Neural progenitor cell (in vitro differentiated cells): Measurements from ENCODE around the gene TCF4. TPM values are rescaled to one million over a fixed set of nuclear protein-coding genes. Genes with fewer than 3 reads are reported as not detected.

Experiments
- DNase-seq: peaks from one replicate; pipeline ENCODE4 v3.0.0-alpha.2; 2016; ENCODE audit warnings: low spot score
- H2AFZ ChIP-seq: fragments of 200-600 bp; sonication (generic); replicated peaks from 2 replicates; pipeline ENCODE4 v1.6.1; 2016; ENCODE audit warnings: antibody characterized with exemption
- H3F3A ChIP-seq: fragments of 200-600 bp; sonication (generic); 2 replicates; pipeline ENCODE4 v1.6.1; 2016; ENCODE audit warnings: antibody characterized with exemption, low read depth
- H3K27ac ChIP-seq: fragments of 200-600 bp; sonication (generic); 2 replicates; pipeline ENCODE4 v1.5.1; 2016; ENCODE audit warnings: mild to moderate bottlenecking
- H3K27me3 ChIP-seq: fragments of 200-600 bp; sonication (generic); 2 replicates; pipeline ENCODE4 v1.6.1; 2016; ENCODE audit warnings: mild to moderate bottlenecking, moderate library complexity
- H3K36me3 ChIP-seq: fragments of 200-600 bp; sonication (generic); 2 replicates; pipeline ENCODE4 v1.5.1; 2016
- H3K4me1 ChIP-seq: fragments of 200-600 bp; sonication (generic); 2 replicates; pipeline ENCODE4 v1.6.1; 2016; ENCODE audit warnings: mixed run types
- H3K4me2 ChIP-seq: fragments of 200-600 bp; sonication (generic); 2 replicates; pipeline ENCODE4 v1.6.1; 2016
- H3K4me3 ChIP-seq: fragments of 200-600 bp; sonication (generic); 2 replicates; pipeline ENCODE4 v1.5.1; 2016
- H3K79me2 ChIP-seq: fragments of 200-600 bp; sonication (generic); 2 replicates; pipeline ENCODE4 v1.6.1; 2016; ENCODE audit warnings: low read depth
- H3K9ac ChIP-seq: fragments of 200-600 bp; sonication (generic); 2 replicates; pipeline ENCODE4 v1.6.1; 2016
- H3K9me3 ChIP-seq: fragments of 200-600 bp; sonication (generic); 2 replicates; pipeline ENCODE4 v1.5.1; 2016; ENCODE audit warnings: low read depth
- H4K20me1 ChIP-seq: fragments of 200-600 bp; sonication (generic); 2 replicates; pipeline ENCODE4 v1.6.1; 2016; ENCODE audit warnings: low read depth
- H3K27ac Mint-ChIP-seq: 3 replicates; pipeline ENCODE4 v1.8.0; 2021; ENCODE audit warnings: mixed read lengths
- H3K27me3 Mint-ChIP-seq: 2 replicates; pipeline ENCODE4 v1.8.0; 2022; ENCODE audit warnings: low read depth, mild to moderate bottlenecking, inconsistent platforms, moderate library complexity, mixed read lengths; ENCODE audit not compliant: insufficient read depth
- H3K36me3 Mint-ChIP-seq: 3 replicates; pipeline ENCODE4 v1.8.0; 2021; ENCODE audit warnings: mixed read lengths
- H3K4me1 Mint-ChIP-seq: 3 replicates; pipeline ENCODE4 v1.8.0; 2021; ENCODE audit warnings: mixed read lengths
- H3K4me3 Mint-ChIP-seq: 3 replicates; pipeline ENCODE4 v1.8.0; 2021; ENCODE audit warnings: mild to moderate bottlenecking, moderate library complexity, mixed read lengths
- H3K9me3 Mint-ChIP-seq: 3 replicates; pipeline ENCODE4 v1.8.0; 2020; ENCODE audit warnings: mixed read lengths
- CTCF ChIP-seq: fragments of 200-600 bp; sonication (generic); IDR thresholded peaks from 2 replicates; pipeline ENCODE4 v1.5.1; 2017; ENCODE audit warnings: antibody characterized with exemption, mild to moderate bottlenecking
- EZH2 ChIP-seq: fragments of 200-600 bp; sonication (generic); IDR thresholded peaks from 2 replicates; pipeline ENCODE4 v1.6.1; 2017; ENCODE audit warnings: antibody characterized with exemption, mild to moderate bottlenecking, moderate library complexity
- EZH2phosphoT487 ChIP-seq: fragments of 200-600 bp; sonication (generic); IDR thresholded peaks from 2 replicates; pipeline ENCODE4 v1.6.1; 2017; ENCODE audit warnings: antibody characterized with exemption
- total RNA-seq: library from RNA; depleted of rRNA; stranded (reverse); fragments of >200 nt; gene quantifications from 2 replicates; pipeline ENCODE4 v1.2.3, GENCODE V29; 2015; ENCODE audit warnings: low replicate concordance

The TCF4 gene
- total RNA-seq, 1 donor from 2014 or later = 161 TPM

DNA sequence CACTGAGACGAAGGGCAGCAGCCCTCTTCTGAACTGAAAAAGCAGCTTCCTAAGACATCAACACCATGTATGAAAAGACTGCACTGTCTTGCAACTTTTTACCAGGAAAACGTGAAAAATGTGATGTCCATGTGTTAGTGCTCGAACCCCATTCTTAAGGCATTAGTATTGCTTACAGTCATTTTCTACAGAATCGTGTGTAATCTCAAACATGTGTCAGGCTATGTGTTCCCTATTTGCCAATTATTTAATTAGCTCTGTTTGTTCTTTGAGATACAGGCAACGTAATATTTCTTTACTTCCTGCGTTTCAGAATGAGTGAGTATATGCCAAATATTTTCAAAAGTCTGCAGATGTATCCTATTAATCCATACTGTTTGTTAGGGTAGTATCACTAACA is 321.0 kb downstream of the TCF4 start:
- H3K4me1 ChIP-seq = peaks cover 19% of the 10 kb centered on the region
- Mint-ChIP-seq H3K27ac (no peak overlapping the region), H3K4me1 (peaks cover 24% of the 10 kb centered on the region), H3K4me3 (no peak overlapping the region), H3K36me3 (peaks cover 48% of the 10 kb centered on the region), H3K9me3 (no peaks in the 10 kb centered on the region), H3K27me3 (no peaks in the 10 kb centered on the region)
- H3K9me3 ChIP-seq = no peaks in the 10 kb centered on the region
- H4K20me1 ChIP-seq = peaks cover 6% of the 10 kb centered on the region
- H3K4me3 ChIP-seq = no peak overlapping the region
- peaks cover 9% of the 10 kb centered on the region for H3K36me3 ChIP-seq
- no peak overlapping the region for H2AFZ ChIP-seq
- no peak overlapping the region for H3K9ac ChIP-seq
- no peak for DNase-seq
- no peaks in the 10 kb centered on the region for H3K27me3 ChIP-seq
- H3K4me2 ChIP-seq = no peak overlapping the region
- TF ChIP-seq EZH2 (no peak), CTCF (no peak), EZH2phosphoT487 (no peak)
- peaks cover 15% of the 10 kb centered on the region for H3K79me2 ChIP-seq
- peaks cover 2% of the 10 kb centered on the region for H3F3A ChIP-seq
- H3K27ac ChIP-seq = no peak overlapping the region

DNA sequence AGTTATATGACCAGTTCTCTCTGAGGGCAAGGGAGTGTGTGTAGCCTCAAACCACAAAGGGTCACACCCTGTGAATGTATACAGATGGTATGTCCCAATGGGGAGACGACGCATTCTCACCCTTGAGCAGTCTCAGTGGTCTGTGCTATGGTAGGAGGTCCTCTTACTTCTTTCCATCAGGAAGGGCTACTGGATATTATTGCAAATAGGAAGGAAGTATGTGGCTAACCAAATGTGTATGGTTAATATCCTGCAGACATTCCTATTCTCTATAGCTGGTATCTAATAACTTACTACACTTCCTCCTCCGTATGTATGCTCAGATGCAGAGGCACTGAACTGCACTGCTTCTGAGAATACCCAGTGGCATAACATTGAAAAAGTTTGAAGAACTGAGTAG is 322.0 kb downstream of the TCF4 start:
- no peak overlapping the region for H3K27ac ChIP-seq
- no peaks in the 10 kb centered on the region for H3K9me3 ChIP-seq
- Mint-ChIP-seq H3K27ac (no peak overlapping the region), H3K36me3 (peaks cover 42% of the 10 kb centered on the region), H3K4me3 (no peak overlapping the region), H3K9me3 (no peaks in the 10 kb centered on the region), H3K4me1 (peaks cover 24% of the 10 kb centered on the region), H3K27me3 (no peaks in the 10 kb centered on the region)
- H4K20me1 ChIP-seq = peaks cover 6% of the 10 kb centered on the region
- peaks cover 2% of the 10 kb centered on the region for H3F3A ChIP-seq
- peaks cover 19% of the 10 kb centered on the region for H3K4me1 ChIP-seq
- H3K79me2 ChIP-seq = peaks cover 15% of the 10 kb centered on the region
- H3K9ac ChIP-seq = no peak overlapping the region
- peaks cover 9% of the 10 kb centered on the region for H3K36me3 ChIP-seq
- DNase-seq = no peak
- no peaks in the 10 kb centered on the region for H3K27me3 ChIP-seq
- no peak overlapping the region for H2AFZ ChIP-seq
- TF ChIP-seq EZH2phosphoT487 (no peak), EZH2 (no peak), CTCF (no peak)
- no peak overlapping the region for H3K4me2 ChIP-seq
- no peak overlapping the region for H3K4me3 ChIP-seq

DNA sequence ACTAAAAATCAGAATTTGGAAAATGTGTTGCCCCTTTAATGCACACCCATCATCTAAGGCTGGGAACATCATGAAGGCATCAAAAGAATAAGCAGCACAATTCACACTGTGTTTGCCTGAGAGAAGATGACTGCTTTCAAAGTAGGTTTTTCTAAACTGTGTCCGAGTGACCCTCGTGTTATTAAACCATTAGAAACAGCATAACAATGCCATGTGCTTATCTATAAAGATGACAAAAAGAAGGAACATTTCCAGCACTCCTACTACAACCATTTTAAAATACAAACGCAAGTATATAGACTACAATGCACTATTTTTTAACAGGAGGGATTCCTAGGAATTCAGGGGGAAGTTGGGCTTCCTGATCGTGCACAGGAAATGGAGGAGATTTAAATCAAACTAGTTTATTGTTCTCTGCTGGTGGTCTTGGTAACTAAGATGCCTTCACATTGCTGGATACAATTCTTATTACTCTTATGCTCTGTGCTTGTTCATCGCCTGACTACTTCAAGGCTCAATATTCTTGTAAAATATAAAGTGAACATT is 322.8 kb downstream of the TCF4 start:
- Mint-ChIP-seq H3K4me1 (peaks cover 24% of the 10 kb centered on the region), H3K36me3 (peaks cover 41% of the 10 kb centered on the region)
- H3K9me3 ChIP-seq = no peaks in the 10 kb centered on the region

More for the DNA sequence above, 322.8 kb downstream of the TCF4 start:
- no peaks in the 10 kb centered on the region for H3K9me3 Mint-ChIP-seq
- Histone ChIP-seq H4K20me1 (peaks cover 6% of the 10 kb centered on the region), H3K27me3 (no peaks in the 10 kb centered on the region), H3K9ac (no peak overlapping the region), H2AFZ (no peak overlapping the region), H3K27ac (no peak overlapping the region), H3F3A (peaks cover 2% of the 10 kb centered on the region), H3K4me1 (peaks cover 19% of the 10 kb centered on the region), H3K79me2 (peaks cover 15% of the 10 kb centered on the region), H3K4me3 (no peak overlapping the region), H3K36me3 (peaks cover 11% of the 10 kb centered on the region), H3K4me2 (peak overlapping the region; percentile 50)
- H3K27me3 Mint-ChIP-seq = no peaks in the 10 kb centered on the region
- no peak overlapping the region for H3K4me3 Mint-ChIP-seq
- DNase-seq = no peak
- peak overlapping the region; percentile 57 for H3K27ac Mint-ChIP-seq
- TF ChIP-seq EZH2phosphoT487 (no peak), EZH2 (no peak), CTCF (no peak)
